ENCODE data around the gene ACE2. TPM values are rescaled to one million over a fixed set of nuclear protein-coding genes. Genes with fewer than 3 reads are reported as not detected.

Gene ACE2
- total RNA-seq, 1 donor from 2014 or later = not detected

GRCh38 chrX:15560924-15561323, 39.8 kb downstream of the ACE2 start:
- H3K27me3 ChIP-seq (ENCODE audit: control insufficient read depth in 3 of 3, insufficient read depth in 3 of 3, low read length in 3 of 3) = no peaks in the 10 kb centered on the region

GRCh38 chrX:15559227-15559626, 41.5 kb downstream of the ACE2 start:
- no peak overlapping the region for H3K27ac ChIP-seq (ENCODE audit: low read depth, low read length)
- H3K4me1 ChIP-seq (ENCODE audit: control insufficient read depth in 3 of 3, insufficient read depth in 3 of 3, low read length in 3 of 3) = no peaks in the 10 kb centered on the region
- H3K9ac ChIP-seq (ENCODE audit: low read depth in 1 of 3, low read length in 3 of 3) = no peak overlapping the region
- H3K9me3 ChIP-seq (ENCODE audit: control insufficient read depth in 3 of 3, low read length in 3 of 3) = no peaks in the 10 kb centered on the region
- H3K27me3 ChIP-seq (ENCODE audit: control insufficient read depth in 3 of 3, insufficient read depth in 3 of 3, low read length in 3 of 3) = no peaks in the 10 kb centered on the region
- no peaks in the 10 kb centered on the region for H3K36me3 ChIP-seq (ENCODE audit: control insufficient read depth in 3 of 3, insufficient read depth in 3 of 3, low read length in 3 of 3)
- no peak overlapping the region for H3K4me3 ChIP-seq (ENCODE audit: low read length in 3 of 3)

More at GRCh38 chrX:15560924-15561323, 39.8 kb downstream of the ACE2 start:
- H3K27ac ChIP-seq (ENCODE audit: low read depth, low read length) = no peak overlapping the region
- no peak overlapping the region for H3K4me3 ChIP-seq (ENCODE audit: low read length in 3 of 3)
- H3K4me1 ChIP-seq (ENCODE audit: control insufficient read depth in 3 of 3, insufficient read depth in 3 of 3, low read length in 3 of 3) = no peaks in the 10 kb centered on the region
- H3K9me3 ChIP-seq (ENCODE audit: control insufficient read depth in 3 of 3, low read length in 3 of 3) = no peaks in the 10 kb centered on the region
- no peak overlapping the region for H3K9ac ChIP-seq (ENCODE audit: low read depth in 1 of 3, low read length in 3 of 3)
- H3K36me3 ChIP-seq (ENCODE audit: control insufficient read depth in 3 of 3, insufficient read depth in 3 of 3, low read length in 3 of 3) = no peaks in the 10 kb centered on the region

GRCh38 chrX:15549189-15550012, 51.4 kb downstream of the ACE2 start:
- Histone ChIP-seq H3K4me1 (ENCODE audit: control insufficient read depth in 3 of 3, insufficient read depth in 3 of 3, low read length in 3 of 3) (no peaks in the 10 kb centered on the region), H3K9ac (ENCODE audit: low read depth in 1 of 3, low read length in 3 of 3) (no peak overlapping the region), H3K4me3 (ENCODE audit: low read length in 3 of 3) (no peak overlapping the region), H3K27me3 (ENCODE audit: control insufficient read depth in 3 of 3, insufficient read depth in 3 of 3, low read length in 3 of 3) (no peaks in the 10 kb centered on the region), H3K36me3 (ENCODE audit: control insufficient read depth in 3 of 3, insufficient read depth in 3 of 3, low read length in 3 of 3) (no peaks in the 10 kb centered on the region), H3K27ac (ENCODE audit: low read depth, low read length) (no peak overlapping the region), H3K9me3 (ENCODE audit: control insufficient read depth in 3 of 3, low read length in 3 of 3) (no peaks in the 10 kb centered on the region)

- H3K27ac ChIP-seq (ENCODE audit: low read depth, low read length) = no peak overlapping the region
- H3K36me3 ChIP-seq (ENCODE audit: control insufficient read depth in 3 of 3, insufficient read depth in 3 of 3, low read length in 3 of 3) = no peaks in the 10 kb centered on the region
- H3K9me3 ChIP-seq (ENCODE audit: control insufficient read depth in 3 of 3, low read length in 3 of 3) = no peaks in the 10 kb centered on the region
- H3K9ac ChIP-seq (ENCODE audit: low read depth in 1 of 3, low read length in 3 of 3) = no peak overlapping the region
- H3K4me1 ChIP-seq (ENCODE audit: control insufficient read depth in 3 of 3, insufficient read depth in 3 of 3, low read length in 3 of 3) = no peaks in the 10 kb centered on the region
- no peaks in the 10 kb centered on the region for H3K27me3 ChIP-seq (ENCODE audit: control insufficient read depth in 3 of 3, insufficient read depth in 3 of 3, low read length in 3 of 3)
- no peak overlapping the region for H3K4me3 ChIP-seq (ENCODE audit: low read length in 3 of 3)
Observed at GRCh38 chrX:15547356-15547755, 53.4 kb downstream of the ACE2 start.

- Histone ChIP-seq H3K27me3 (ENCODE audit: control insufficient read depth in 3 of 3, insufficient read depth in 3 of 3, low read length in 3 of 3) (no peaks in the 10 kb centered on the region), H3K9ac (ENCODE audit: low read depth in 1 of 3, low read length in 3 of 3) (no peak overlapping the region), H3K27ac (ENCODE audit: low read depth, low read length) (no peak overlapping the region), H3K36me3 (ENCODE audit: control insufficient read depth in 3 of 3, insufficient read depth in 3 of 3, low read length in 3 of 3) (no peaks in the 10 kb centered on the region), H3K4me3 (ENCODE audit: low read length in 3 of 3) (no peak overlapping the region), H3K9me3 (ENCODE audit: control insufficient read depth in 3 of 3, low read length in 3 of 3) (no peaks in the 10 kb centered on the region), H3K4me1 (ENCODE audit: control insufficient read depth in 3 of 3, insufficient read depth in 3 of 3, low read length in 3 of 3) (no peaks in the 10 kb centered on the region)
Observed at GRCh38 chrX:15546745-15547144, 54.0 kb downstream of the ACE2 start.

GRCh38 chrX:15530318-15530717, 70.4 kb downstream of the ACE2 start:
- no peak overlapping the region for H3K27ac ChIP-seq (ENCODE audit: low read depth, low read length)
- H3K9me3 ChIP-seq (ENCODE audit: control insufficient read depth in 3 of 3, low read length in 3 of 3) = no peaks in the 10 kb centered on the region
- no peak overlapping the region for H3K4me3 ChIP-seq (ENCODE audit: low read length in 3 of 3)
- H3K4me1 ChIP-seq (ENCODE audit: control insufficient read depth in 3 of 3, insufficient read depth in 3 of 3, low read length in 3 of 3) = no peaks in the 10 kb centered on the region
- no peaks in the 10 kb centered on the region for H3K36me3 ChIP-seq (ENCODE audit: control insufficient read depth in 3 of 3, insufficient read depth in 3 of 3, low read length in 3 of 3)
- no peak overlapping the region for H3K9ac ChIP-seq (ENCODE audit: low read depth in 1 of 3, low read length in 3 of 3)
- H3K27me3 ChIP-seq (ENCODE audit: control insufficient read depth in 3 of 3, insufficient read depth in 3 of 3, low read length in 3 of 3) = peaks cover 0 to 5% (median 0%) of the 10 kb centered on the region in 3 donors

- Histone ChIP-seq H3K27me3 (ENCODE audit: control insufficient read depth in 3 of 3, insufficient read depth in 3 of 3, low read length in 3 of 3) (peaks cover 0 to 5% (median 0%) of the 10 kb centered on the region in 3 donors), H3K4me3 (ENCODE audit: low read length in 3 of 3) (no peak overlapping the region), H3K4me1 (ENCODE audit: control insufficient read depth in 3 of 3, insufficient read depth in 3 of 3, low read length in 3 of 3) (no peaks in the 10 kb centered on the region), H3K9me3 (ENCODE audit: control insufficient read depth in 3 of 3, low read length in 3 of 3) (no peaks in the 10 kb centered on the region), H3K9ac (ENCODE audit: low read depth in 1 of 3, low read length in 3 of 3) (no peak overlapping the region), H3K36me3 (ENCODE audit: control insufficient read depth in 3 of 3, insufficient read depth in 3 of 3, low read length in 3 of 3) (no peaks in the 10 kb centered on the region), H3K27ac (ENCODE audit: low read depth, low read length) (no peak overlapping the region)
Observed at GRCh38 chrX:15529165-15529564, 71.6 kb downstream of the ACE2 start.

- Histone ChIP-seq H3K9me3 (ENCODE audit: control insufficient read depth in 3 of 3, low read length in 3 of 3) (no peaks in the 10 kb centered on the region), H3K4me3 (ENCODE audit: low read length in 3 of 3) (no peak overlapping the region), H3K36me3 (ENCODE audit: control insufficient read depth in 3 of 3, insufficient read depth in 3 of 3, low read length in 3 of 3) (no peaks in the 10 kb centered on the region), H3K27me3 (ENCODE audit: control insufficient read depth in 3 of 3, insufficient read depth in 3 of 3, low read length in 3 of 3) (no peaks in the 10 kb centered on the region), H3K4me1 (ENCODE audit: control insufficient read depth in 3 of 3, insufficient read depth in 3 of 3, low read length in 3 of 3) (no peaks in the 10 kb centered on the region), H3K27ac (ENCODE audit: low read depth, low read length) (no peak overlapping the region), H3K9ac (ENCODE audit: low read depth in 1 of 3, low read length in 3 of 3) (no peak overlapping the region)
Observed at GRCh38 chrX:15525664-15526416, 74.9 kb downstream of the ACE2 start.

GRCh38 chrX:15524417-15524816, 76.3 kb downstream of the ACE2 start:
- Histone ChIP-seq H3K27me3 (ENCODE audit: control insufficient read depth in 3 of 3, insufficient read depth in 3 of 3, low read length in 3 of 3) (no peaks in the 10 kb centered on the region), H3K4me3 (ENCODE audit: low read length in 3 of 3) (no peak overlapping the region), H3K27ac (ENCODE audit: low read depth, low read length) (no peak overlapping the region), H3K4me1 (ENCODE audit: control insufficient read depth in 3 of 3, insufficient read depth in 3 of 3, low read length in 3 of 3) (no peaks in the 10 kb centered on the region), H3K9me3 (ENCODE audit: control insufficient read depth in 3 of 3, low read length in 3 of 3) (no peaks in the 10 kb centered on the region), H3K36me3 (ENCODE audit: control insufficient read depth in 3 of 3, insufficient read depth in 3 of 3, low read length in 3 of 3) (no peaks in the 10 kb centered on the region), H3K9ac (ENCODE audit: low read depth in 1 of 3, low read length in 3 of 3) (no peak overlapping the region)

- no peak overlapping the region for H3K9ac ChIP-seq (ENCODE audit: low read depth in 1 of 3, low read length in 3 of 3)
- no peak overlapping the region for H3K4me3 ChIP-seq (ENCODE audit: low read length in 3 of 3)
- no peaks in the 10 kb centered on the region for H3K9me3 ChIP-seq (ENCODE audit: control insufficient read depth in 3 of 3, low read length in 3 of 3)
- H3K27ac ChIP-seq (ENCODE audit: low read depth, low read length) = no peak overlapping the region
- H3K36me3 ChIP-seq (ENCODE audit: control insufficient read depth in 3 of 3, insufficient read depth in 3 of 3, low read length in 3 of 3) = no peaks in the 10 kb centered on the region
- no peaks in the 10 kb centered on the region for H3K4me1 ChIP-seq (ENCODE audit: control insufficient read depth in 3 of 3, insufficient read depth in 3 of 3, low read length in 3 of 3)
- H3K27me3 ChIP-seq (ENCODE audit: control insufficient read depth in 3 of 3, insufficient read depth in 3 of 3, low read length in 3 of 3) = no peaks in the 10 kb centered on the region
Observed at GRCh38 chrX:15523088-15523487, 77.7 kb downstream of the ACE2 start.

Measured in skeletal muscle tissue (tissue), 4 donors.